T-cell (primary cell): ENCODE data around the gene MAN1C1. TPM values are rescaled to one million over a fixed set of nuclear protein-coding genes. Genes with fewer than 3 reads are reported as not detected.
A peak's percentile ranks its signal among the peaks of the same experiment; 100 is the strongest.

Experiments used
- ATAC-seq, 4 experiments: fragments of 200-7000 bp in 3 of 4; fragments of 150-1000 bp in 1 of 4; cut with Tn5 transposase; replicated peaks in 1 of 4; 1 replicate in 3 of 4; 2 replicates in 1 of 4; pipeline ENCODE4 v1.10.0; 2021; ENCODE audit warnings: moderate library complexity in 3 of 4, mild to moderate bottlenecking in 2 of 4, moderate number of reproducible peaks in 1 of 4
- CTCF ChIA-PET, 2 donors: fragments of 300-600 bp; sonication (Branson Sonifier 250); formaldehyde crosslinking; loops; one replicate each; lab custom pipeline; 2022; ENCODE audit warnings: antibody characterized with exemption in 2 of 2; lab: Charles Lee
- POLR2A ChIA-PET, 2 donors: fragments of 300-600 bp; sonication (Branson Sonifier 250); formaldehyde crosslinking; loops; one replicate each; lab custom pipeline; 2022; ENCODE audit warnings: antibody characterized with exemption in 2 of 2; lab: Charles Lee
- DNase-seq, 35 experiments: peaks; one replicate each; pipeline versions ENCODE4 v3.0.0 to v3.0.0-alpha.2; 2013 to 2023
- H3K27ac ChIP-seq: one replicate; pipeline ENCODE4 v1.5.1; 2013; ENCODE audit warnings: low read length
- H3K27me3 ChIP-seq, 2 experiments: replicated peaks in 1 of 2; 1 replicate in 1 of 2; 2 replicates in 1 of 2; pipeline versions ENCODE4 v1.6.1 to v1.7.0; 2013; ENCODE audit warnings: low read length in 1 of 2, mixed read lengths in 1 of 2; ENCODE audit not compliant: control insufficient read depth in 2 of 2, insufficient read depth in 2 of 2; ENCODE audit errors: extremely low read depth in 1 of 2
- H3K36me3 ChIP-seq, 2 donors: 1 replicate in 1 of 2; 2 replicates in 1 of 2; pipeline versions ENCODE4 v1.6.1 to v1.7.0; 2013; ENCODE audit warnings: low read length in 1 of 2; ENCODE audit not compliant: control insufficient read depth in 2 of 2, insufficient read depth in 1 of 2; ENCODE audit errors: extremely low read depth in 1 of 2
- H3K4me1 ChIP-seq, 2 experiments: 1 replicate in 1 of 2; 2 replicates in 1 of 2; pipeline versions ENCODE4 v1.6.1 to v1.7.0; 2013; ENCODE audit warnings: low read length in 2 of 2, mixed read lengths in 1 of 2; ENCODE audit not compliant: insufficient read depth in 2 of 2, control insufficient read depth in 1 of 2; ENCODE audit errors: extremely low read depth in 1 of 2
- H3K4me3 ChIP-seq, 2 donors: 1 replicate in 1 of 2; 2 replicates in 1 of 2; pipeline versions ENCODE4 v1.5.1 to v1.7.0; 2013; ENCODE audit warnings: mild to moderate bottlenecking in 2 of 2, low read length in 1 of 2, moderate library complexity in 1 of 2; ENCODE audit not compliant: control insufficient read depth in 1 of 2; ENCODE audit errors: extremely low read depth in 1 of 2
- H3K9me3 ChIP-seq: 2 replicates; pipeline ENCODE4 v1.7.0; 2013
- H3K27ac Mint-ChIP-seq, 2 donors: one replicate each; pipeline ENCODE4 v1.8.0; 2020 to 2021; ENCODE audit warnings: mild to moderate bottlenecking in 2 of 2, mixed read lengths in 2 of 2
- H3K27me3 Mint-ChIP-seq, 2 donors: one replicate each; pipeline ENCODE4 v1.8.0; 2021 to 2022; ENCODE audit warnings: mixed read lengths in 2 of 2
- H3K36me3 Mint-ChIP-seq: one replicate; pipeline ENCODE4 v1.8.0; 2021; ENCODE audit warnings: mixed read lengths
- H3K4me1 Mint-ChIP-seq, 3 donors: one replicate each; pipeline ENCODE4 v1.8.0; 2020 to 2022; ENCODE audit warnings: mixed read lengths in 3 of 3, mild to moderate bottlenecking in 1 of 3
- H3K4me3 Mint-ChIP-seq, 3 donors: one replicate each; pipeline ENCODE4 v1.8.0; 2020 to 2022; ENCODE audit warnings: mild to moderate bottlenecking in 3 of 3, mixed read lengths in 3 of 3, moderate library complexity in 3 of 3
- H3K9me3 Mint-ChIP-seq, 3 donors: one replicate each; pipeline ENCODE4 v1.8.0; 2020 to 2022; ENCODE audit warnings: mixed read lengths in 3 of 3
- WGBS: methylation state at CpG from one replicate; pipeline ENCODE4 v1.1.5; 2013; ENCODE audit warnings: missing lambda C conversion rate; ENCODE audit not compliant: insufficient coverage; 5-methylcytosine and 5-hydroxymethylcytosine counted together
- total RNA-seq, 35 experiments: library from RNA in 6 of 35; stranded (reverse) in 6 of 35; fragments of 120-200 nt in 1 of 35; gene quantifications; one replicate each; pipeline versions ENCODE4 v1.2.1 to v1.2.4 and lab custom pipeline; 2013 to 2026

Gene MAN1C1
- total RNA-seq, 5 donors from 2014 or later (not counting 1 experiment from before 2014, with no cell fraction given), result 57.5 to 90.5 (median 65.5) TPM

GRCh38 chr1:25795211-25795610, 178.6 kb downstream of the MAN1C1 start:
- POLR2A ChIA-PET, result no interaction called here
- H3K27me3 Mint-ChIP-seq, result no peaks in the 10 kb centered on the region

GRCh38 chr1:25795946-25796810, 179.6 kb downstream of the MAN1C1 start:
- peaks cover 20 to 62% of the 10 kb centered on the region in 2 experiments for H3K4me1 ChIP-seq
- POLR2A ChIA-PET, result interaction anchor here in 1 of 2 donors (0.5 kb wide), 1 partner anchor 11 kb away, joined by 5 read pairs; no protein-coding TSS in a partner anchor
- Mint-ChIP-seq H3K27me3 (no peaks in the 10 kb centered on the region), H3K36me3 (peaks cover 3% of the 10 kb centered on the region), H3K4me1 (peaks cover 58 to 69% (median 60%) of the 10 kb centered on the region in 3 donors), H3K4me3 (peak overlapping the region; percentile 53 to 75 (median 67)), H3K9me3 (no peaks in the 10 kb centered on the region), H3K27ac (peak overlapping the region; percentile 93 to 96)
- peak; percentile 61 to 84 (median 68) for ATAC-seq
- WGBS, result 42% methylated on average over 22 of the region's 22 CpGs
- H3K36me3 ChIP-seq, result no peaks in the 10 kb centered on the region
- no peak overlapping the region for H3K4me3 ChIP-seq
- no peaks in the 10 kb centered on the region for H3K9me3 ChIP-seq
- CTCF ChIA-PET, result interaction anchor here (0.9 to 1.8 kb wide), 4 partner anchors 21 to 177 kb away, joined by 3 to 5 read pairs (median 4); no protein-coding TSS in a partner anchor
- DNase-seq, result peak in 32 of 35 experiments; percentile 25 to 77 (median 56)
- no peaks in the 10 kb centered on the region for H3K27me3 ChIP-seq
- H3K27ac ChIP-seq, result peak overlapping the region; percentile 42

More at GRCh38 chr1:25795211-25795610, 178.6 kb downstream of the MAN1C1 start:
- peaks cover 15 to 53% of the 10 kb centered on the region in 2 experiments for H3K4me1 ChIP-seq
- 76% methylated on average over 2 of the region's 2 CpGs for WGBS
- no peaks in the 10 kb centered on the region for H3K9me3 Mint-ChIP-seq
- H3K4me3 Mint-ChIP-seq, result no peak overlapping the region
- no peak overlapping the region for H3K4me3 ChIP-seq
- ATAC-seq (no peak), DNase-seq (no peak)
- peak overlapping the region; percentile 43 to 96 for H3K27ac Mint-ChIP-seq
- peaks cover 0 to under 1% of the 10 kb centered on the region in 2 donors for H3K36me3 ChIP-seq
- CTCF ChIA-PET, result no interaction called here
- no peaks in the 10 kb centered on the region for H3K27me3 ChIP-seq
- no peak overlapping the region for H3K27ac ChIP-seq
- peaks cover 6% of the 10 kb centered on the region for H3K36me3 Mint-ChIP-seq
- no peaks in the 10 kb centered on the region for H3K9me3 ChIP-seq
- peaks cover 49 to 61% (median 53%) of the 10 kb centered on the region in 3 donors for H3K4me1 Mint-ChIP-seq

GRCh38 chr1:25796811-25797458, 180.3 kb downstream of the MAN1C1 start:
- ATAC-seq (peak; percentile 59 to 64 (median 62)), DNase-seq (peak; percentile 57 to 89 (median 79))
- Histone ChIP-seq H3K4me3 (no peak overlapping the region), H3K27me3 (no peaks in the 10 kb centered on the region), H3K27ac (peak overlapping the region; percentile 42), H3K9me3 (no peaks in the 10 kb centered on the region), H3K36me3 (no peaks in the 10 kb centered on the region), H3K4me1 (peaks cover 20 to 68% of the 10 kb centered on the region in 2 experiments)
- H3K27me3 Mint-ChIP-seq, result no peaks in the 10 kb centered on the region
- H3K4me1 Mint-ChIP-seq, result peaks cover 61 to 73% (median 63%) of the 10 kb centered on the region in 3 donors
- 0% methylated on average over 14 of the region's 19 CpGs for WGBS
- H3K9me3 Mint-ChIP-seq, result no peaks in the 10 kb centered on the region
- H3K4me3 Mint-ChIP-seq, result peak overlapping the region; percentile 53 to 75 (median 67)
- ChIA-PET POLR2A (no interaction called here), CTCF (interaction anchor here (0.6 to 1.8 kb wide), 4 partner anchors 27 to 178 kb away, joined by 3 to 4 read pairs (median 3); no protein-coding TSS in a partner anchor)
- peak overlapping the region; percentile 93 to 96 for H3K27ac Mint-ChIP-seq
- peaks cover under 1% of the 10 kb centered on the region for H3K36me3 Mint-ChIP-seq

- Histone ChIP-seq H3K36me3 (no peaks in the 10 kb centered on the region), H3K27ac (no peak overlapping the region), H3K9me3 (no peaks in the 10 kb centered on the region), H3K4me3 (no peak overlapping the region), H3K4me1 (peaks cover 20 to 78% of the 10 kb centered on the region in 2 experiments), H3K27me3 (no peaks in the 10 kb centered on the region)
- no peaks in the 10 kb centered on the region for H3K36me3 Mint-ChIP-seq
- no peaks in the 10 kb centered on the region for H3K27me3 Mint-ChIP-seq
- peaks cover 71 to 81% (median 73%) of the 10 kb centered on the region in 3 donors for H3K4me1 Mint-ChIP-seq
- CTCF ChIA-PET, result interaction anchor here in 1 of 2 donors (0.7 kb wide), 1 partner anchor 179 kb away, joined by 3 read pairs; no protein-coding TSS in a partner anchor
- ATAC-seq, result no peak
- POLR2A ChIA-PET, result interaction anchor here in 1 of 2 donors (0.6 kb wide), 1 partner anchor 911 kb away, joined by 7 read pairs; no protein-coding TSS in a partner anchor
- H3K9me3 Mint-ChIP-seq, result no peaks in the 10 kb centered on the region
- peak overlapping the region; percentile 93 to 96 for H3K27ac Mint-ChIP-seq
- H3K4me3 Mint-ChIP-seq, result peak overlapping the region in 2 of 3 donors; percentile 71 to 75
- DNase-seq, result peak in 2 of 35 experiments; percentile 23 to 49
- WGBS, result 89% methylated on average over 7 of the region's 8 CpGs
Observed at GRCh38 chr1:25797939-25798338, 181.3 kb downstream of the MAN1C1 start.

GRCh38 chr1:25798666-25799351, 182.2 kb downstream of the MAN1C1 start:
- Mint-ChIP-seq H3K9me3 (no peaks in the 10 kb centered on the region), H3K4me1 (peaks cover 72 to 81% (median 73%) of the 10 kb centered on the region in 3 donors), H3K4me3 (peak overlapping the region; percentile 71 to 75 (median 71)), H3K27ac (peak overlapping the region; percentile 93 to 96), H3K27me3 (no peaks in the 10 kb centered on the region), H3K36me3 (no peaks in the 10 kb centered on the region)
- no peak overlapping the region for H3K4me3 ChIP-seq
- H3K4me1 ChIP-seq, result peaks cover 20 to 77% of the 10 kb centered on the region in 2 experiments
- no peaks in the 10 kb centered on the region for H3K27me3 ChIP-seq
- DNase-seq, result peak in 1 of 35 experiments; percentile 22
- no peaks in the 10 kb centered on the region for H3K9me3 ChIP-seq
- ChIA-PET POLR2A (no interaction called here), CTCF (no interaction called here)
- ATAC-seq, result no peak
- H3K36me3 ChIP-seq, result no peaks in the 10 kb centered on the region
- 98% methylated on average over 5 of the region's 8 CpGs for WGBS
- no peak overlapping the region for H3K27ac ChIP-seq
